Adrenal gland (tissue), 5 donors: ENCODE data around the gene SLC17A7.

Experiments
- POLR2A ChIP-seq, 2 donors: fragments of 450-650 bp; IDR thresholded peaks; one replicate each; pipeline ENCODE4 v1.6.1; 2017; ENCODE audit warnings: antibody characterized with exemption in 2 of 2, mild to moderate bottlenecking in 2 of 2, moderate library complexity in 1 of 2
- TF ChIP-seq, protein P1 (sequence below), 6 experiments: fragments of 450-650 bp in 4 of 6; fragments of 200-600 bp in 2 of 6; sonication (generic) in 1 of 6; IDR thresholded peaks; 1 replicate in 5 of 6; 2 replicates in 1 of 6; pipeline versions ENCODE4 v1.5.1 to v1.8.0; 2016 to 2021; ENCODE audit warnings: antibody characterized with exemption in 6 of 6, mild to moderate bottlenecking in 2 of 6, moderate library complexity in 1 of 6
- donor health status: DM: no; HTN: no; CAD: no.

DNA sequence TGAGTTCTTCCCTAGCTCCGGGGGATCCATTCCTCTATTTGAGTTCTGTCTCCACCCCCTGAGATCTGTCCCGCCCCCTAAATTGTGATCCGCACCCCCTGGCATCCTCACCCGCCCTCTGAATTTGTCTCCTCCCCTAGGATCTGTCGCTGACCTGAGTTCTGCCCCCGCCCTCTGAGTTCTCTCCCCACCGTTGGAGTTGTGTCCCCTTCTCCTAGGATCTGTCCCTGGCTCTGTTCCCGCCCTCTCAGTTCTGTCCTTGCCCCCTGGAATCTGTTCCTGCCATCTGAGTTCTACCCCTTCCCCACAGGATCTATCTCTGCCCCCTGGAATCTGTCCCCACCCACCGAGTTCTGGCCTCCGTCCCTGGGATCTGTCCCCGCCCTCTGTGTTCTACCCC is 1.0 kb upstream of the SLC17A7 start:
- TF ChIP-seq, protein P1, sequence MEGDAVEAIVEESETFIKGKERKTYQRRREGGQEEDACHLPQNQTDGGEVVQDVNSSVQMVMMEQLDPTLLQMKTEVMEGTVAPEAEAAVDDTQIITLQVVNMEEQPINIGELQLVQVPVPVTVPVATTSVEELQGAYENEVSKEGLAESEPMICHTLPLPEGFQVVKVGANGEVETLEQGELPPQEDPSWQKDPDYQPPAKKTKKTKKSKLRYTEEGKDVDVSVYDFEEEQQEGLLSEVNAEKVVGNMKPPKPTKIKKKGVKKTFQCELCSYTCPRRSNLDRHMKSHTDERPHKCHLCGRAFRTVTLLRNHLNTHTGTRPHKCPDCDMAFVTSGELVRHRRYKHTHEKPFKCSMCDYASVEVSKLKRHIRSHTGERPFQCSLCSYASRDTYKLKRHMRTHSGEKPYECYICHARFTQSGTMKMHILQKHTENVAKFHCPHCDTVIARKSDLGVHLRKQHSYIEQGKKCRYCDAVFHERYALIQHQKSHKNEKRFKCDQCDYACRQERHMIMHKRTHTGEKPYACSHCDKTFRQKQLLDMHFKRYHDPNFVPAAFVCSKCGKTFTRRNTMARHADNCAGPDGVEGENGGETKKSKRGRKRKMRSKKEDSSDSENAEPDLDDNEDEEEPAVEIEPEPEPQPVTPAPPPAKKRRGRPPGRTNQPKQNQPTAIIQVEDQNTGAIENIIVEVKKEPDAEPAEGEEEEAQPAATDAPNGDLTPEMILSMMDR (IDR thresholded peaks at IDR 0.05), result no peak
- TF ChIP-seq POLR2A (IDR thresholded peaks at IDR 0.05), result no peak
